Measurements from ENCODE around the gene URAD. TPM values are rescaled to one million over a fixed set of nuclear protein-coding genes. Genes with fewer than 3 reads are reported as not detected.

URAD gene
- total and polyA plus RNA-seq, 4 donors = 0.17 TPM; not detected in 3

GRCh38 chr13:27979765-27980279, 8.7 kb downstream of the URAD start:
- Histone ChIP-seq H3K9me3 (ENCODE audit: control insufficient read depth, insufficient read depth, low read length) (no peaks in the 10 kb centered on the region), H3K4me3 (ENCODE audit: low read depth, low read length) (no peak overlapping the region), H3K27me3 (ENCODE audit: control insufficient read depth, insufficient read depth, low read length) (peaks cover 89% of the 10 kb centered on the region), H3K4me1 (ENCODE audit: control insufficient read depth, insufficient read depth, low read length) (peaks cover 11% of the 10 kb centered on the region), H3K27ac (ENCODE audit: low read depth, low read length) (no peak overlapping the region), H3K36me3 (ENCODE audit: control insufficient read depth, insufficient read depth, low read length) (no peaks in the 10 kb centered on the region)
- WGBS (ENCODE audit: insufficient coverage) = 3% methylated on average over 9 of the region's 15 CpGs
- no peak for DNase-seq (ENCODE audit: low read depth in 4 of 6, low spot score in 6 of 6)

GRCh38 chr13:27979001-27979643, 9.4 kb downstream of the URAD start:
- Histone ChIP-seq H3K4me1 (ENCODE audit: control insufficient read depth, insufficient read depth, low read length) (peaks cover 11% of the 10 kb centered on the region), H3K9me3 (ENCODE audit: control insufficient read depth, insufficient read depth, low read length) (no peaks in the 10 kb centered on the region), H3K27ac (ENCODE audit: low read depth, low read length) (no peak overlapping the region), H3K27me3 (ENCODE audit: control insufficient read depth, insufficient read depth, low read length) (peaks cover 96% of the 10 kb centered on the region), H3K4me3 (ENCODE audit: low read depth, low read length) (no peak overlapping the region), H3K36me3 (ENCODE audit: control insufficient read depth, insufficient read depth, low read length) (no peaks in the 10 kb centered on the region)
- DNase-seq (ENCODE audit: low read depth in 4 of 6, low spot score in 6 of 6) = no peak
- 6% methylated on average over 8 of the region's 15 CpGs for WGBS (ENCODE audit: insufficient coverage)

GRCh38 chr13:27978301-27978968, 10.1 kb downstream of the URAD start:
- no peak overlapping the region for H3K4me3 ChIP-seq (ENCODE audit: low read depth, low read length)
- H3K27ac ChIP-seq (ENCODE audit: low read depth, low read length) = no peak overlapping the region
- H3K27me3 ChIP-seq (ENCODE audit: control insufficient read depth, insufficient read depth, low read length) = peaks cover 97% of the 10 kb centered on the region
- H3K36me3 ChIP-seq (ENCODE audit: control insufficient read depth, insufficient read depth, low read length) = no peaks in the 10 kb centered on the region
- peaks cover 11% of the 10 kb centered on the region for H3K4me1 ChIP-seq (ENCODE audit: control insufficient read depth, insufficient read depth, low read length)
- DNase-seq (ENCODE audit: low read depth in 4 of 6, low spot score in 6 of 6) = no peak
- no peaks in the 10 kb centered on the region for H3K9me3 ChIP-seq (ENCODE audit: control insufficient read depth, insufficient read depth, low read length)
- under 1% methylated on average over 60 of the region's 65 CpGs for WGBS (ENCODE audit: insufficient coverage)

- Histone ChIP-seq H3K4me1 (ENCODE audit: control insufficient read depth, insufficient read depth, low read length) (peaks cover 11% of the 10 kb centered on the region), H3K36me3 (ENCODE audit: control insufficient read depth, insufficient read depth, low read length) (no peaks in the 10 kb centered on the region), H3K27ac (ENCODE audit: low read depth, low read length) (no peak overlapping the region), H3K9me3 (ENCODE audit: control insufficient read depth, insufficient read depth, low read length) (no peaks in the 10 kb centered on the region), H3K27me3 (ENCODE audit: control insufficient read depth, insufficient read depth, low read length) (peaks cover 99% of the 10 kb centered on the region), H3K4me3 (ENCODE audit: low read depth, low read length) (no peak overlapping the region)
- under 1% methylated on average over 80 of the region's 80 CpGs for WGBS (ENCODE audit: insufficient coverage)
- no peak for DNase-seq (ENCODE audit: low read depth in 4 of 6, low spot score in 6 of 6)
Observed at GRCh38 chr13:27977476-27978300, 10.8 kb downstream of the URAD start.

- H3K9me3 ChIP-seq (ENCODE audit: control insufficient read depth, insufficient read depth, low read length) = no peaks in the 10 kb centered on the region
- peaks cover 99% of the 10 kb centered on the region for H3K27me3 ChIP-seq (ENCODE audit: control insufficient read depth, insufficient read depth, low read length)
- H3K36me3 ChIP-seq (ENCODE audit: control insufficient read depth, insufficient read depth, low read length) = no peaks in the 10 kb centered on the region
- no peak overlapping the region for H3K4me3 ChIP-seq (ENCODE audit: low read depth, low read length)
- DNase-seq (ENCODE audit: low read depth in 4 of 6, low spot score in 6 of 6) = no peak
- no peak overlapping the region for H3K27ac ChIP-seq (ENCODE audit: low read depth, low read length)
- H3K4me1 ChIP-seq (ENCODE audit: control insufficient read depth, insufficient read depth, low read length) = peaks cover 11% of the 10 kb centered on the region
- 9% methylated on average over 11 of the region's 12 CpGs for WGBS (ENCODE audit: insufficient coverage)
Observed at GRCh38 chr13:27976362-27977091, 12.0 kb downstream of the URAD start.

- Histone ChIP-seq H3K36me3 (ENCODE audit: control insufficient read depth, insufficient read depth, low read length) (no peaks in the 10 kb centered on the region), H3K4me3 (ENCODE audit: low read depth, low read length) (no peak overlapping the region), H3K27ac (ENCODE audit: low read depth, low read length) (no peak overlapping the region), H3K27me3 (ENCODE audit: control insufficient read depth, insufficient read depth, low read length) (peaks cover 99% of the 10 kb centered on the region), H3K4me1 (ENCODE audit: control insufficient read depth, insufficient read depth, low read length) (peaks cover 11% of the 10 kb centered on the region), H3K9me3 (ENCODE audit: control insufficient read depth, insufficient read depth, low read length) (no peaks in the 10 kb centered on the region)
- under 1% methylated on average over 43 of the region's 51 CpGs for WGBS (ENCODE audit: insufficient coverage)
- no peak for DNase-seq (ENCODE audit: low read depth in 4 of 6, low spot score in 6 of 6)
Observed at GRCh38 chr13:27975564-27976361, 12.7 kb downstream of the URAD start.

GRCh38 chr13:27973961-27974662, 14.4 kb downstream of the URAD start:
- 10% methylated on average over 5 of the region's 7 CpGs for WGBS (ENCODE audit: insufficient coverage)
- Histone ChIP-seq H3K9me3 (ENCODE audit: control insufficient read depth, insufficient read depth, low read length) (no peaks in the 10 kb centered on the region), H3K27ac (ENCODE audit: low read depth, low read length) (no peak overlapping the region), H3K4me3 (ENCODE audit: low read depth, low read length) (no peak overlapping the region), H3K36me3 (ENCODE audit: control insufficient read depth, insufficient read depth, low read length) (no peaks in the 10 kb centered on the region), H3K27me3 (ENCODE audit: control insufficient read depth, insufficient read depth, low read length) (peaks cover 99% of the 10 kb centered on the region), H3K4me1 (ENCODE audit: control insufficient read depth, insufficient read depth, low read length) (peaks cover 8% of the 10 kb centered on the region)
- DNase-seq (ENCODE audit: low read depth in 4 of 6, low spot score in 6 of 6) = no peak

GRCh38 chr13:27973291-27973690, 15.2 kb downstream of the URAD start:
- H3K27me3 ChIP-seq (ENCODE audit: control insufficient read depth, insufficient read depth, low read length) = peaks cover 99% of the 10 kb centered on the region
- no peak overlapping the region for H3K27ac ChIP-seq (ENCODE audit: low read depth, low read length)
- DNase-seq (ENCODE audit: low read depth in 4 of 6, low spot score in 6 of 6) = no peak
- H3K4me1 ChIP-seq (ENCODE audit: control insufficient read depth, insufficient read depth, low read length) = peaks cover 13% of the 10 kb centered on the region
- WGBS (ENCODE audit: insufficient coverage) = 11% methylated on average over 5 of the region's 5 CpGs
- H3K4me3 ChIP-seq (ENCODE audit: low read depth, low read length) = no peak overlapping the region
- no peaks in the 10 kb centered on the region for H3K9me3 ChIP-seq (ENCODE audit: control insufficient read depth, insufficient read depth, low read length)
- H3K36me3 ChIP-seq (ENCODE audit: control insufficient read depth, insufficient read depth, low read length) = no peaks in the 10 kb centered on the region
